HS-5 (cell line): Measurements from ENCODE around the gene EVC.
A peak's percentile ranks its signal among the peaks of the same experiment; 100 is the strongest.

Source experiments
- DNase-seq: peaks from one replicate; pipeline ENCODE4 v3.0.0-alpha.2; 2012; ENCODE audit warnings: low read depth

Gene EVC

DNA sequence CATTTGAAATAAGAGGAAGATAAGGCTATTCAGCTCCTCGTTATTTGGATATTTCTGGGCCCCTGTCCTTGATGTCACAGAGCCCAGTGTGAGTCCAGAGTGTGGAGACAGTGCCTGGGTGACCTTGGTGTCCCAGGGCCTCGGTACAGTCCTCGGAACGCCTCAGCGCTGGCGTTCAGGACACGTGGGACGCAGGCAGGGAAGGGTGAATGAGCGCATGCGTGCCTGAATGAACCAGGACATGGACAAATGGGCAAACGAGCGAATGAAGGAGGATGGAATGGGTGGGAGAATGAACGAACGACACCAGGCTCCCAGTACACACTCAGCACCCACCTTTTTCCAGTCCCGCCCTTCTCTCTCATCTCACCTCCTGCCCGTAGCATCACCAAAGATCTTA, 44.2 kb downstream of the EVC start:
- DNase-seq: no peak

DNA sequence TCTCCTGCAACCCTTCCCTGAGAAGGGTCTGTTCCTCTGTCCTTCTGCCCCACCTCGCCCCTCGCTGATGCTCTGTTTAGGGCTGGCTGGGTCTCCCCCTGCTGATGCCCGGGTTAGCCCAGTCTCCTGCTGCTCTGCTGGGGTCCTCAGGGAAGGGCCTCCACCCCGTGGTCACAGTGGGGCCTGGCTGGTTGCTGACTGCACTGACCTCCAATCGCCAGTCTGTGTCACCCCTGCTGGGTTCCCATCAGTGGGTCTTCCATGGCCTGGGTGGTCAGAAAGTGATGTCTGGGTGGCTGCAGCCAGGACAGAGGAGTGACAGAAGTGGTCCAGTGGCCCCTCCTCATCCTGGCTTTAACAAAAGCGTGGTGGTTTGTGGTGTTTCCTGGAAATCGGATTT, 44.7 kb downstream of the EVC start:
- DNase-seq: no peak

- DNase-seq: no peak
Measured at GRCh38 chr4:5756271-5756670, 45.3 kb downstream of the EVC start.

DNA sequence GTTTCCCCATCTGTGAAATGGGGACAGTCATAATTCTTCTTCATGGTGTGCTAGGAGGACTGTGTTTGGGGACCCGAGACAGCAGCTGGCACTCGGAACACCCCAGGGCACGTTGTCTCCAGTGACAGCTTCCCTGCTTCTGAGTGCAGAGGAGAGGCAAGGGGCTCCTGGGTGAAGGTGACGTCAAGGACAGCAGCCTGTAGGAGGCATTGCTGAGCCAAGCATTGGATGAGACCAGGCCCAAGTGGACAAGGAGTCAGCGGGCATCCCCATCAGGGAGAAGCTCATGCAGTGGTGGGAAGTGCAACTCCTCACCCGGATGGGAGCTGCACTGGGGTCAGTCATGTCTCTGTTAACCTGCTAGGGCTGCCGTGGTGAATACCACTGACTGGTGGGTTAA, 46.1 kb downstream of the EVC start:
- no peak for DNase-seq

GRCh38 chr4:5757536-5757935, 46.5 kb downstream of the EVC start:
- DNase-seq: no peak

DNA sequence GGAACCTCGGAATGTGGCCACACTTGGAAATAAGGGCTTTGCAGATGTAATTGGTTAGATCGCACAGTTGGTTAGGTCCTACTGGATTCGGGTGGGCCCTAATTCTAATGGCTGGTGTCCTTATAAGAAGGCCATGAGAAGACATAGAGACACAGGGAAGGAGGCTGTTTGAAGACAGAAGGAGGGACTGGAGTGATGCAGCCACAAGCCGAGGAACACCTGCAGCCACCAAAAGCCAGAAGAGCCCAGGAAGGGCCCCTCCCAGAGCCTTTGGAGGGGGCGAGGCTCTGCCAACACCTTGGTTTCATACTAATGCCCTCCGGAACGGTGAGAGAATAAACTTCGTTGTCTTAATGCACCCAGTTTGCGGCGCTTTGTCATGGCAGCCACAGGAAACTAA, 47.0 kb downstream of the EVC start:
- DNase-seq: no peak

GRCh38 chr4:5758741-5759140, 47.7 kb downstream of the EVC start:
- DNase-seq: peak; percentile 98

GRCh38 chr4:5759236-5760075, 48.5 kb downstream of the EVC start:
- DNase-seq: no peak

DNA sequence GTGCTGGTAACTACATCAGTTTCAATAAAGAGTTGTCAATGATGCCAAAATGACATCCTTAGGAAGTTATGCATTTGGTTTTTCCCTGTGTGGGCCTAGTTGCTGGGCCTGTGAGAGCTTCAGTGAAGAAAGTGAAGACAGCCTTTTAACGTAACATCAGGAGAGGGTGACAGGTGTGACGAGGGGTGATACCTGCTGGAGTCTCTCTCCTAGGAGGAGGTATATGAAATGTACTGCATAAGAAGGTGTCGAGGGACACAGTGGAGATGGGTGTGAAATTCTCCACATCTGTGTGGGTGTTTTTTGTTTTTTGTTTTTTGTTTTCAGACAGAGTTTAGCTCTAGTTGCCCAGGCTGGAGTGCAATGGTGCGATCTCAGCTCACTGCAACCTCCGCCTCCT, 49.2 kb downstream of the EVC start:
- no peak for DNase-seq

- no peak for DNase-seq
Measured at GRCh38 chr4:5760936-5761480, 50.0 kb downstream of the EVC start.

DNA sequence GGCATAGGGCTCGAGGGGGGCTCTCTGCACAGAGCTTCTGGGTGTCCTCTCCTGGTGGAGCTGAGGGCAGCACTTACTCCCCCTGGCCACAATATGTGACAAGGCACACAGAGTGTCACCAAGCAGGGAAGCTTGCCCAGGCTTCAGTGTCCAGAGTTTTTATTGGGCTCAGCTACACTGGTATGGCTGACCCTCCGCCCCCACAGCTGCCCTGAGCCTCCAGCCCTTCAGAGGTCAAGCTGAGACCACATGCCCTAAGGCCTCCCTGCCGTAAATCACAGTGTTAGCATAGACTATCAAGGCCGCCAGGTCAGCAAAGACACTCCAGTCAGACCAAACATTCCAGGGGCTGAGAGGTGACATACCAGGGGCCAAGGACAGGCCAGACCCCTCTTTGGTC, 59.0 kb downstream of the EVC start:
- no peak for DNase-seq

GRCh38 chr4:5772528-5773270, 61.7 kb downstream of the EVC start:
- DNase-seq: no peak

- DNase-seq: no peak
Measured at GRCh38 chr4:5773271-5773555, 62.2 kb downstream of the EVC start.

DNA sequence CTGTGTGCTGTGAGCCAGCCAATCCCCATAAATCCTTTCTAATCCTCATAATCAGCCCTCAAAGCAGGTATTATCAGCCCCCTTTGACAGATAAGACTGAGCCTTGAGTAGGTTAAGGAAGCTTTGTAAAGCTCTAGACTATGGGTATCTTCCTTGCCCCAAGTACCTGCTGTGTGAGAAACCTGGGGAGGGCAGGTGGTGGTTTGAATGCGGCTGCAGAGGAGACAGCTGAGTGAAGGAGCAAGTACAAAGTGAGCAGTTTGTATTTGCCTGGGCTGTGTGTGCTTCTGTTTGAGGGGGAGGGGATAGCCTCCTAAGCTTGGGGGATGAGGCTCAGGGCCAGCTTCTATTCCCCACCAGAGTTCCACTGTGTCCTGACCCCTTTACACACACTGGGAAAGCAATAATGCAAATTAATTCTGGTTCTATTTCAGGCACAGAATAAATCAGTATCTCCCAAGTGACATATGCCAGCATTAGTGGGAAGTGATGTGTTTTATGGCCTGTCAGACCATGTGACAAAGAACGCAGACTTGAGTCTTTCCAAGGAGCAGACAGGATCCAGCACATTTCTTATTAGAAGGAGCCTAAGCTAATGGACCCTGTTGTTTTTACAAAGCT, 63.5 kb downstream of the EVC start:
- no peak for DNase-seq

DNA sequence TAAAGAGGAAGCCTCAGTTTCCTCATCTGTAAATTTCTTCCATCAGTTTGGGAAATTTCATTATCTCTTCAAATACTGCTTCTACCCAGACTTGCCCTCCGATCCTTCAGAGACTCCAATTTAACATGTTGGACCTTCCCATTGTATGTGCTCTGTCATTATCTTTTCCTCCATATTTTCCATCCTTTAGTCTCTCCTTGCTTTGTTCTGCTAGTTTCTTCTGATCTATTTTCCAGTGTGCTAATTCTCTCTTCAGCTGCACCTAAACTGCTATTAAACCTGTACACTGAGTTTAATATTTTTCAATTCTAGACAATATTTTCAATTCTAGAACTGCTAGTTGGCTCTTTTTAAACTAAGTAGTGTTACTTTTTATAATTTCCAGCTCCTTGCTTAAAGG, 65.5 kb downstream of the EVC start:
- no peak for DNase-seq

GRCh38 chr4:5780831-5781480, 70.0 kb downstream of the EVC start:
- peak; percentile 73 for DNase-seq

GRCh38 chr4:5781691-5782090, 70.7 kb downstream of the EVC start:
- no peak for DNase-seq

DNA sequence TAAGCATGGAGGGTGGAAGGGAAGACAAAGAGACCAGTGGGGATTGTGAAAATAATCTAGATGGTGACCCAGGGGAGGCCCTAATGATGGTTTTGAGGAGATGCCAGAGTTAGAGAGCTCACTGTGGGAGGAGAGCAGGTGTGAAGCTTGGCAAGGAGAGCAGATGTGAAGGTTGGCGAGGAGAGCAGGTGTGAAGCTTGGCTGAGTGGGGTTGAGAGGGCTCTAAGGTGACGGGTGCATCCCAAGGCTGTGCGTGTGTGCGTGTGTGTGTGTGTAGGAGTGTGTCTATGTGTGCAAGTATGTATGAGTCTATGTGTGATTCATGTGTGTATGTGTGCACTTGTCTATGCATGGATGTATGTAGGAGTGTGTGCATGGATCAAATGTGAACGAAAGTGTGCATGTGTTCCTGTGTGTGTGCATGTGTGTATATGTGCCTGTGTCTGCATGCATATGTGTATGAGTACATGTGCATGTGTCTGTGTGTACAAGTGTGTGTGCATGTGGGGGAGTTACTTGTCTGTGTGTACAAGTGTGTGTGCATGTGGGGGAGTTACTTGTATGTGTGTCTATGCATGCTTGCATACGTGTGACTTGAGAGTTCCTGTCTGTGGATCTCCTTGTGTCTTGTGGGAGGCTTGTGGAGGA, 72.0 kb downstream of the EVC start:
- DNase-seq: no peak

- no peak for DNase-seq
Measured at GRCh38 chr4:5783486-5783885, 72.5 kb downstream of the EVC start.

DNA sequence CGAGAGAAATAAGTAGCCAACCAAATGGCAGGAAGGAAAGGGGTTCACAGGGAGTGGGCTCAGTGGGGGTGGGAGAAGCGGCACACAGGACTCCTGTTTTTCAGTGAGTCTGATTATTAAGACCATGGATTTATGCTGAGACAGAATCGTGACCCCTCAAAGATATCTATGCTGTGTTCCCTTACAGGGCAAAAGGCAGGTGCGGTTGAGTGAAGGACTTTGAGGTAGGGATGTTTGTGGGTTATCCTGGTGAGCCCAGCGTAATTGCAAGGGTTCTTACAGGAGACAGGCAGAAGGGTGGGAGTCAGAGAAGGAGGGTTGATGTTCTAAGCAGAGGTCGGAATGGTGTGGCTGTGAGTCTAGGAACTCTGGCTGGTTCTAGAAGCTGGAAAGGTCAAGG, 73.0 kb downstream of the EVC start:
- no peak for DNase-seq

DNA sequence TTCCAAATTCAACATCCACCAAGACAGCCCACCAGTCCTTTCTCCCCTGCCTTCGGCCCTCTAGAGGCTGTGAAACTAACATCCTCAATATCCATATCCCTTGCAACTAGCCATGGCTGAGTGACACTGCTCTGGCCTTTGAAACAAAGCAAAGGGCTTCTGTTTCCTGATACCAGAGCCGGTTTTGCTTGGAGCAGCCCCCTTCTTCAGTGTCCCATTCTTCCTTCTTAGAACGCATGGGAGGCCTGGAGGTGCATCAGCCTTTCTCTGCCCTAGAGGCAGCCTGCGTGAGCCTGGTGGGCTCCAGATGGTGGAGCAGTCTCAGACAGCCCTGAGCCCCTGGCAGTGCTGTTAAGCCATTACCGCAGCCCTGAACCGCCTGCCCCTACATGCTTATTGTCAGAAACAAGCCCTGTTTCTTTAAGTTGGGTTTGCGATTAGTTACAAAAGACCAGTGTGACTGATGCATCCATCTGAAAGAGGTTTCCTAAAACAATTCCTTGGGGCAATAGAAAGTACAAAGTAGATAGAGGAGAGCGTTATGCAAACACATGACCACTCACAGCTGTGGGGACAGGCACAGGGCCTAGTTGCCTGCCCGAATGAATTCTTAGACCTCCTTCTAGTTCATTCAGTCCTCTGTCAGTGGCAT, 74.1 kb downstream of the EVC start:
- DNase-seq: no peak
